Neural progenitor cell (in vitro differentiated cells): ENCODE data around the gene PBOV1.

Source experiments
- EZH2 ChIP-seq: fragments of 200-600 bp; sonication (generic); IDR thresholded peaks from 2 replicates; pipeline ENCODE4 v1.6.1; 2017; ENCODE audit warnings: antibody characterized with exemption, mild to moderate bottlenecking, moderate library complexity
- EZH2phosphoT487 ChIP-seq: fragments of 200-600 bp; sonication (generic); IDR thresholded peaks from 2 replicates; pipeline ENCODE4 v1.6.1; 2017; ENCODE audit warnings: antibody characterized with exemption
- TF ChIP-seq, protein P1 (sequence below): fragments of 200-600 bp; sonication (generic); IDR thresholded peaks from 2 replicates; pipeline ENCODE4 v1.5.1; 2017; ENCODE audit warnings: antibody characterized with exemption, mild to moderate bottlenecking

DNA sequence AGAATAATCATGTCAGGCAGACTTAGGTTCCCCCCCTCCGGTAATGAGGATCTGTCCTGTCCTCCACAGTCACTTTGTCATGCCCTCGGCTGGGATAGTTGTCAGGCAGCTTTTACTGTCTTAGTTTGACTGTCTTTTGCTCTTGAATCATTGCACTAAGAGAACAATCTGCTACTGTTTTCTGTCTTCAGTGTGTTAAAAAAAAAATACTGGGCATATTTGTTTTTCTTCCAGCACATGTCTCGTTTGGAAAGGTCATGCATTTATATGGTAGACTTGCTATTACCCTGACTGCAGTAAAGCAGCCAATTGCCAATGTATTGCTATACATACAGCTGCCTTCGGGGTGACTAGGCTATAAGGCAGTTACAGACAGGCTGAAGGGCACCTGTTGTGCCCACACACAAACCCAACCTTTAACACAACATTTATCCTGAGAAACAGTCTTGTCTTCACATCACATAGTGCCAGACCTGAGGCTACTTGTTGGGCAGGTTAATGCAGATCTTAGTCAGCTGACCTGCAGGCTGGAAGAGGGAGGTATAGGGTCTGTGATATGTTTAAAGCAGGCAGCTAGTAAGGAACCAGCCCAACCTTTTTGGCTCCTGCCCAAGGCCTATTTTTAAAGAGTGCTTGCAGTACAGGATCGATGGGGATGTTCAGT lies 29.9 kb downstream of the PBOV1 start:
- no peak for TF ChIP-seq EZH2phosphoT487
- TF ChIP-seq, protein P1, sequence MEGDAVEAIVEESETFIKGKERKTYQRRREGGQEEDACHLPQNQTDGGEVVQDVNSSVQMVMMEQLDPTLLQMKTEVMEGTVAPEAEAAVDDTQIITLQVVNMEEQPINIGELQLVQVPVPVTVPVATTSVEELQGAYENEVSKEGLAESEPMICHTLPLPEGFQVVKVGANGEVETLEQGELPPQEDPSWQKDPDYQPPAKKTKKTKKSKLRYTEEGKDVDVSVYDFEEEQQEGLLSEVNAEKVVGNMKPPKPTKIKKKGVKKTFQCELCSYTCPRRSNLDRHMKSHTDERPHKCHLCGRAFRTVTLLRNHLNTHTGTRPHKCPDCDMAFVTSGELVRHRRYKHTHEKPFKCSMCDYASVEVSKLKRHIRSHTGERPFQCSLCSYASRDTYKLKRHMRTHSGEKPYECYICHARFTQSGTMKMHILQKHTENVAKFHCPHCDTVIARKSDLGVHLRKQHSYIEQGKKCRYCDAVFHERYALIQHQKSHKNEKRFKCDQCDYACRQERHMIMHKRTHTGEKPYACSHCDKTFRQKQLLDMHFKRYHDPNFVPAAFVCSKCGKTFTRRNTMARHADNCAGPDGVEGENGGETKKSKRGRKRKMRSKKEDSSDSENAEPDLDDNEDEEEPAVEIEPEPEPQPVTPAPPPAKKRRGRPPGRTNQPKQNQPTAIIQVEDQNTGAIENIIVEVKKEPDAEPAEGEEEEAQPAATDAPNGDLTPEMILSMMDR, result no peak
- no peak for TF ChIP-seq EZH2
